ENCODE measurements around the gene KMT2C.
A peak's percentile ranks its signal among the peaks of the same experiment; 100 is the strongest.
"Not testable (repeated sequence)": the region's sequence is repeated elsewhere in the genome, so short reads cannot be mapped to it uniquely, and the experiment has no call there.

The KMT2C gene

GRCh38 chr7:152441810-152442209 is 6.0 kb upstream of the KMT2C start:
- DNase-seq (ENCODE audit: low spot score): not testable (repeated sequence)

DNA sequence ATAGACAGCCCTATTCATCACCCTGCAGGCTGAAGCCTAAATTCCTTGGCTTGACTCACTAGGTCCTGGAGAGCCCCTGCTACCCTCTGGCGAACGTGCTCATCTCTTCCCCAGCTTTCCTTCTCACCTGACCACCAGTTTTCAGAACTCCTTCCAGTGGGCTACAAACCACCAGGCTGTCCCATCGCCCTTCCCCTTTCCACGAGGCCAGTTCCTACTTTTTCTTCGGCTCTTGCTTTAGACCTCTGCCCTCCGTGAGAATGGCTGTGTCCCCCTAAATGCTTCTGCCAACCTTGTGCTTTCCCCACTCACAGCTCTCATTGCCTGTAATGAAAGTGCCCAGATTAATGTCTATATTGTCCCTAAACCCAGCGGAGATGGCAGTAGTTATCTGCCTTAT is 5.4 kb upstream of the KMT2C start:
- DNase-seq (ENCODE audit: low spot score): not testable (repeated sequence)

- not testable (repeated sequence) for DNase-seq (ENCODE audit: low spot score)
Measured at GRCh38 chr7:152438017-152438416, 2.2 kb upstream of the KMT2C start.

- DNase-seq (ENCODE audit: low spot score): not testable (repeated sequence)
Measured at GRCh38 chr7:152436931-152437575, 1.2 kb upstream of the KMT2C start.

DNA sequence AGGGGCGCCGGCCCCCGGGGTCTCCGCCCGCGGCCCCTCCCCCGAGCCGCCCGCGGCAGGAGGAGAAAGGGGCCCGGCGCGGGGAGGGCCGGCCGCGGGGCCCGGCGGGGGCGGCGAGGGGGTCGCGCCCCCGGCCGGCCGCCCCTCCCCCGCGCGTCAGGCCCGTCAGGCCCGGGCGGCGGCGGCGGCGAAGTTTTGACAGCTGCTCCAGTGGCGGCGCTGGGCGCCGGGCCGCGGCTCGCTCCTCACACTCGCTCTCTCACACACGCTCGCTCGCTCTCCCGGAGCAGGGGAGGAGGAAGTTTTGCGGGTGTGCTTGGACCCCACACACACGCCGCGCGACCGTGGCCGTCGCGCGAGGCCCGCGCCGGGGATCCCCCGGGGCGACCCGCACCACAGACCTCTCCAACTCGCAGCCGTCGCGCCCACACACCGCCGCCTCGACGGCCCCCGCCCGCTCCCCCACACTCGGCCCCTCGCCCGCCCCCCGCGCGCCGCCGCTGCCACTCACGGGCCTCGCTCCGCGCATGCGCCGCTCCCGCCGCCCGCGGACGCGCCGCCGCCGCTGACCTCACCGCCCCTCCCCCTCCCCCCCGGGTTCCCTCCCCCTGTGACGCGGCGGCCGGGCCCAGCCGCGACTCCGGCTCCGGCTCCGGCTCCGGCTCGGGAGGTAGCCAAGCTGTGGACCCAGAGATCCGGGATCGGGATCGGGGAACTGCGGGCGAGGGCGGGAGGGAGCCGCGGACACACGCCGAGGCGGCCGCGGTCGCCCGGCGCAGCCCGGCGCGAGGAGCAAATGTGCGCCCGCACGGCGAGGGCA is 518 bp upstream of the KMT2C start:
- peak; percentile 97 for DNase-seq (ENCODE audit: low spot score)

DNA sequence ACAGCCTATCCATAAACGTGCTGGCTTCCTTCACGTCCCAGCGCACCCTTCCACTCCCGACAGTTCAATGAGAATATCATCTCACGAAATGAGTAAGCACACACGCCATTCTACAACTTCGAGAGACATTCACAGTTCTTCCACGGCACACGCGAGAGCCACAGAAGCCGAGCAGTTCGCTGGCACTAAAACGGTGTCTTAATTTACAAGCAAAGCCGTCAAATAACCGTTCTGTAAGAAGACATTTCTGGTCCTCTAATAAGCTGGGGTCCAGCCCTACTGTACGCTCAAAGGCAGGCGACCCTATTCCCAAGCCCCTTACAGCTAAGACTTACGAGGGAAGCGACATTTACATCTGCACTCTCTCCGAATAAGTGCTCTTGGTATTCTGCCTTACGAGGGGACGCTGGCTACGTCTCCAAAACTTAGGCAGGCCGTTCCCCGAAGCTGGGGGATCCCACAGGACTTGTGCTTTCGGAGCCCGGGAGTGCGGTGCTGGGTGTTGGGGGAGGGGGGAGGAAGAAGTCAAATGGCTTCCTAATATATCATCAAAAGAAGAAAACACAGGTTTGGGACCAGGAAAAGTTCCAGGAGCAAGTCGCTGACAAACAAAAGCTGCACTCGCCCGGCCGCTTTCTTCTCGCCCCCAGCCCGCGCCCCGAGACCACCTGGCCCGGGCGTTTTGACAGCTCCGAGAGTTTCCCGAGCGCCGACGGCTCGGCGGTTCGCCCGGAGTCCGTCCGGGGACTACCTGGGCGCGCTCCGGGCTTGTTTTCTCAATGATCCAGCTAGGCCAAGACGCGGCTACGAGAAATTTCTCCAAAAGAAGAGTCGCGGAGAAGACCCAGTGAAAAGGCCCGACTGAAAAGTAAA is 1.1 kb downstream of the KMT2C start:
- DNase-seq (ENCODE audit: low spot score): peak; percentile 28

DNA sequence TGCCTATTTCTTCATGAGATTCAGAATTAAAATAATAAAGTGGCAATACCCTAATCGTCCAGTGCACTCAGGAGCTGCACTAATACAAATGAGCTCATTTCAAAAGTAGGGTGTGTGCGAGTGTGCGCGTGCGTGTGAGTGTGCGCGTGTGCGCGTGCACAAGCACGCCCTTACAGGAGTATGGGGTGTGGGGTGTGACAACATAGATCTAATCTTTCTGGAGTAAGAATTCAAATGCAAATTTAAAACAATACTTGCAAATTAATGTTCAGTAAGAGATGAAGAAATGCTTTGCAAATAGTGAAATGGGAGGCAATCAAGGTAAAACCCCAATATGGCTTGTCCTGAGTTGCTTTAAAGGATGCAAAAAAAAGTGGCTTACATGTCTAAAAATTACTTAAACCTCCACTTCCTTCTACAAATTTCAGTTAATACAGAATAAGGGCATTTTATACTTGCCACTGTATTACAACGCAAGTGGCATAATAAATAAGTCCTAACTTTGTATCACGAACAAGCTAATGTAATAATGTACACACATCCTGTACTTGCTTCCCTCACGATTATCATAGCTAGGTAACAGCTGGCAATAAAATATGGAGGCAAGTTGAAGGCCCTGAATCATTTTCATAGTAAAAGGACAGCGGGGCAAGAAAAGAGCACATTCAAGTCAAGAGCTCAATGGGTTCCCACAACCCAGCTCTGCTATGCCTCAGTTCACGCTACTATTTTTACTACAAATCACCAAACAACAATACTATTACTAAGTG is 1.9 kb downstream of the KMT2C start:
- not testable (repeated sequence) for DNase-seq (ENCODE audit: low spot score)

GRCh38 chr7:152432735-152433134 is 3.1 kb downstream of the KMT2C start:
- DNase-seq (ENCODE audit: low spot score): not testable (repeated sequence)

- DNase-seq (ENCODE audit: low spot score): no peak
Measured at GRCh38 chr7:152430854-152431253, 4.9 kb downstream of the KMT2C start.

- DNase-seq (ENCODE audit: low spot score): not testable (repeated sequence)
Measured at GRCh38 chr7:152430118-152430517, 5.7 kb downstream of the KMT2C start.

DNA sequence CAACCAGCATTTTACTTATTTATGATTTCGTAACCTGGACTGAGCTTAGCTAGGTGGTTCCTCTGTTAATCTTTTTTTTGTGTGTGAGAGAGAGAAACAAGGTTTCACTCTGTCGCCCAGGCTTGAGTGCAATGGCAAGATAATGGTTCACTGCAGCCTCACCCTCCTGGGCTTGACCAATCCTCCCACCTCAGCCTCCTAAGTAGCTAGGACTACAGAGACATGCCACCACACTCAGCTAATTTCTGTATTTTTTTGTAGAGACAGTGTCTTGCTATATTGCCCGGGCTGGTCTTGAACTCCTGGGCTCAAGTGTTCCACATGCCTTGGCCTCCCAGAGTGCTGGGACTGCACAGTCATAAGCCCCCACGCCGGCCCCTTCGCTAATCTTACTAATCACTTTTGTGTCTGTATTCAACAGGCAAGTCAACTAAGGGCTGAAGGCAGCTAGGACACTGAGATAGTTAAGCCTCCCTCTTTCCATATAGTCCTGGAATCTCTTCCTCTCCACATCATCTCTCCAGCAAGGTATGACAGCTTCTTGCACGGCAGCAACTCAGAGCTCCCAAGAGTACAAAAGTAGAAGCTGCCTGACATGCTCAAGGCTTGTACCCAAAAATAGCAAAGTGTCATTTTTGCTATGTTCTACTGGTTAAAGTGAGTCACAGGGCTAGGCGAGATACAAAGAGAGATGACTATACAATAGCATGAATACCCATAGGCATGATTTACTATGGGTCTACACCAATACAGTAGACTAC is 11.3 kb downstream of the KMT2C start:
- DNase-seq (ENCODE audit: low spot score): no peak

GRCh38 chr7:152423991-152424347 is 11.8 kb downstream of the KMT2C start:
- no peak for DNase-seq (ENCODE audit: low spot score)

- not testable (repeated sequence) for DNase-seq (ENCODE audit: low spot score)
Measured at GRCh38 chr7:152423171-152423570, 12.6 kb downstream of the KMT2C start.

GRCh38 chr7:152420950-152421349 is 14.9 kb downstream of the KMT2C start:
- DNase-seq (ENCODE audit: low spot score): not testable (repeated sequence)

- no peak for DNase-seq (ENCODE audit: low spot score)
Measured at GRCh38 chr7:152419473-152420429, 16.1 kb downstream of the KMT2C start.

- no peak for DNase-seq (ENCODE audit: low spot score)
Measured at GRCh38 chr7:152414779-152415178, 21.0 kb downstream of the KMT2C start.

GRCh38 chr7:152411389-152411788 is 24.4 kb downstream of the KMT2C start:
- no peak for DNase-seq (ENCODE audit: low spot score)

- no peak for DNase-seq (ENCODE audit: low spot score)
Measured at GRCh38 chr7:152406491-152406890, 29.3 kb downstream of the KMT2C start.

- DNase-seq (ENCODE audit: low spot score): not testable (repeated sequence)
Measured at GRCh38 chr7:152406030-152406429, 29.8 kb downstream of the KMT2C start.

DNA sequence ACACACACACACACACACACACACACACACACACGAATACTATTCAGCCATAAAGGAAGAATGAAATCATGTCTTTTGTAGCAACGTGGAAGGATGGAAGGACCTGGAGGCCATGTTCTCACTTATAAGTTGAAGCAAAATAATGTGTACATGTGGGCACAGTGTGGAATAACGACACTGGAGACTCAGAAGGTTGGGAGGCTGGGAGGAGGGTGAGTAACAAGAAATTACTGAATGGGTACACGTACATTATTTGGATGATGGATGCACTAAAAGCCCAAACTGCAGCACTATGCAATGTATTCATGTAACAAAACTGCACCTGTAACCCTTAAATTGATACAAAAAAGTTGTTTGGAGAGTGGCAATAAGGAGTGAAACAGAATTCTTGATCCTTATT is 32.1 kb downstream of the KMT2C start:
- no peak for DNase-seq (ENCODE audit: low spot score)
